Suprapubic skin (tissue), 3 donors: ENCODE results near the gene RAB39A.

ENCODE experiments used
- CTCF ChIP-seq, 2 donors: fragments of 200-600 bp in 1 of 2; fragments of 450-650 bp in 1 of 2; sonication (generic) in 1 of 2; IDR thresholded peaks; one replicate each; pipeline ENCODE4 v1.5.1; 2016 to 2019; ENCODE audit warnings: antibody characterized with exemption in 2 of 2, mild to moderate bottlenecking in 1 of 2, moderate library complexity in 1 of 2
- EP300 ChIP-seq: sonication (generic); formaldehyde crosslinking; IDR thresholded peaks from one replicate; pipeline ENCODE4 v1.6.1; 2017; ENCODE audit warnings: antibody characterized with exemption
- POLR2A ChIP-seq, 2 donors: fragments of 450-650 bp; IDR thresholded peaks; one replicate each; pipeline ENCODE4 v1.6.1; 2017; ENCODE audit warnings: antibody characterized with exemption in 2 of 2, mild to moderate bottlenecking in 2 of 2, moderate library complexity in 2 of 2

DNA sequence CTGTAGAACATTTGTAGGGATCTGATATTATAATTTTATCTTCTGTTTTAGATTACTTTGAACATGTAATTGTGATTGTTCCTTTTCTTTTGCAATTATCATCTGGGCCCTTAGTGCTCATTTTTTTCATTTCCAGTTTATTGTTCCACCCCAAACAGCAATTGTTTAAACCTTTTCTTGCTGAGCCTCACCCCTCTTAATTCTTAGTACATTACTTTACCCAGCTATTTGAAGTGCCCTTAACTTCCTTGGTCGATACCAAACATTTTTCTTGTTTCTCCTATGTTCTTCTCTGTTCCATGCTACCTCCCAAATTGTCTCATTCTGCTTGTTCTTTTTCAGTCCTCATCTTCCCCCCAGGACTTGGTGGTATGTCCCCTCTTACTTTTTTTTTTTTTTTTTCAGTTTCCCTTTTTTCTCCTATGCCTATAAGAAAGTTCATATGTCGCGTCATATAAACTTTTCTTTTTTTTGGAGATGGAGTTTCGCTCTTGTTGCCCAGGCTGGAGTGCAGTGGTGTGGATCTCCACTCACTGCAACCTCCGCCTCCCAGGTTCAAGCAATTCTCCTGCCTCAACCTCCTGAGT, 84.0 kb downstream of the RAB39A start:
- TF ChIP-seq CTCF (IDR thresholded peaks at IDR 0.05) (no peak), POLR2A (IDR thresholded peaks at IDR 0.05) (no peak), EP300 (no peak)
